NT2/D1 (cell line): ENCODE data around the gene IER5.

Experiments
- SUZ12 ChIP-seq: IDR thresholded peaks from 2 replicates; pipeline ENCODE4 v1.6.1; 2011; ENCODE audit not compliant: insufficient read length, insufficient read depth; ENCODE audit errors: extremely low read depth
- YY1 ChIP-seq: IDR thresholded peaks from 2 replicates; pipeline ENCODE4 v1.6.1; 2011; ENCODE audit not compliant: insufficient read length, insufficient read depth
- ZNF274 ChIP-seq: IDR thresholded peaks from 2 replicates; pipeline ENCODE4 v1.6.1; 2011; ENCODE audit warnings: mild to moderate bottlenecking, low read depth, low read length

GRCh38 chr1:181061891-181062835 is 26.3 kb upstream of the IER5 start:
- no peak for TF ChIP-seq ZNF274
- TF ChIP-seq SUZ12: no peak
- no peak for TF ChIP-seq YY1
